ENCODE results near the gene BSND.
"Not testable (repeated sequence)": the region's sequence is repeated elsewhere in the genome, so short reads cannot be mapped to it uniquely, and the experiment has no call there.

The BSND gene

DNA sequence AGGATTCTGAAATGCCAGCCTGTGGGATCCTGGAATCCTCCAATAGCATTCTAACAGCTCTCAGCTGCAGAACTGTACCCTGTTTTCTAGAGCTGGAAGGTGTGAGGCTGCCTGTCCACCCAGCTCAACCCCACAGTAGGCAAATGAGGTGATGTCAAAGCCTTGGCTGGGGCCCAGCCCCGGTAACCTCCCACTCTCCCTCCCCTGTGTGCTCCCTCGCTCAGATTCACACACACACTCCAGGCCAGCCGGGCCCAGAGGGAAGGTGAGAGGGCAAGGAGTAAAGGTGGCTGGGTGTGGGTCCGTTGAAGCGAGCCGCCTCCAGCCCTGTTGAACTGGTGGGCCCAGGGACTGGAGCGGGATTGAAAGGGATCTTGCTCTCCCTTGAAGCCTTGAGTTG is at the start of gene BSND:
TSS of gene BSND (plus strand) at position 257 of the 400 bp plus-strand sequence. CDS start 254 bp downstream, outside the sequence.
- DNase-seq (ENCODE audit: low read depth in 2 of 2): no peak

DNA sequence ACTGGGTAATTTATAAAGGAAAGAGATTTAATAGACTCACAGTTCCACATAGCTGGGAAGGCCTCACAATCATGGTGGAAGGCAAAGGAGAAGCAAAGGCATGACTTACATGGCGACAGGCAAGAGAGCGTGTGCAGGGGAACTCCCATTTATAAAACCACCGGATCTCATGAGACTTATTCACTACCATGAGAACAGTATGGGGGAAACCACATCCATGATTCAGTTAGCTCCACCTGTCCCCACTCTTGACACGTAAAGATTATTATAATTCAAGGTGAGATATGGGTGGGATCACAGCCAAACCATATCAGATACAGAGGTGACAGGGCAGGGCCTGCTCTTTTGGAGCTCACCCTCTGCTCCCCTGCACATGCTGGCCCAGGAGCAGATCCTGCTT is 49.7 kb upstream of the BSND start:
- no peak for DNase-seq (ENCODE audit: low read depth in 2 of 2)

DNA sequence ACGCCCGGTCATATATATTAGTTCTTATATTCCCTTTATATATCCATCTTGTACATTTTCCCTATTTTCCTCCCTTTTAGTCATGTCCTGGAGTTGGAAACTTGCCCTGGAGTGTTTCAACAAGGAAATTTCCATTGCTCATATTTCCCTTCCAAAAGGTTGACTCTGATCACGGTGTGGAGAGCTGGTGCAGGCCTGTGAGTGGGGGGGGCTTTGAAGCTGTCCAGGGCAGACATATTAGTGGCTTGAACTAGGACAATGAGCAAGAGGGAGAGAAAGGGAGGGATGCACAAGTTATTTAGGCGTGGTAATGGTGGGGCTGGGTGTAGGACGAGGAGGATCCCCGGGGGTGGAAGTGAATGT is 48.7 kb upstream of the BSND start:
- no peak for DNase-seq (ENCODE audit: low read depth in 2 of 2)

DNA sequence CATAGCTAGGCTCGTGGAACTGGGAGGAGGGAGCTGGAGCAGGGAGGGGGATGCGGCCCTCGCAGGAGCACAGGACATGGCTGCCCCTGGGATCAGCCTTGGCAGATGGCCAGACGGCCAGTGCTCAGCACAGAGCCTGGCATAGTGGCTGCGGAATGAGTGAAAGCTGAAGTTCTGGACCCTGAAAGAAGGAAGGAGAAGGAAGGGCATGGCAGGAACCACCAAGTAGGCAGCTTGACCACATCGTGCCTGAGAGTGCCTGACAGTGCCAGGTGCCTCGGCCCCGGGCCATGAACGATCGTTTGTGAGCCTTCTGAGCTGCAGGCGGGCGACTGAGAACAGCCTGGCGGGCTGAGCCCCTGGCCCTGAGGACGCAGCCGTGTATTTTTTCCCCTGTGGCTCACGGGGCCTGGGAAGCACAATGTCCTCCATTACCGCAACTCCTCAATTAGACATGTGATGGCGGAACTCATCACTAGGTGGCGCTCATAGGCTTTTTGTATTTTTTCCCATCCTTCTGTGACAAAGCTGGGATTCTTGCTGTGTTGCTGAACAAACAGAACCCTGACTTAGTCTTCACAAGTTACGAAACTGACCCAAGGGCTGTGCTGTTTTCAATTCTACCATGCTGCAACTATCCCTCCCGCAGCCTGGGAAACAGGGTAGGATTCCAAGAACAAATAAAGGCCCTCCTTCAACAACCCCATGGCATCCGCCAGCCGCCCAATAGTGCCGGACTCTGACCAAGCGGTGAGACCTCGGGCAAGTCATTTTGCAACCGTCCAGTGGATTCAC is 48.2 kb upstream of the BSND start:
- DNase-seq (ENCODE audit: low read depth in 2 of 2): peak; percentile 9 to 17

DNA sequence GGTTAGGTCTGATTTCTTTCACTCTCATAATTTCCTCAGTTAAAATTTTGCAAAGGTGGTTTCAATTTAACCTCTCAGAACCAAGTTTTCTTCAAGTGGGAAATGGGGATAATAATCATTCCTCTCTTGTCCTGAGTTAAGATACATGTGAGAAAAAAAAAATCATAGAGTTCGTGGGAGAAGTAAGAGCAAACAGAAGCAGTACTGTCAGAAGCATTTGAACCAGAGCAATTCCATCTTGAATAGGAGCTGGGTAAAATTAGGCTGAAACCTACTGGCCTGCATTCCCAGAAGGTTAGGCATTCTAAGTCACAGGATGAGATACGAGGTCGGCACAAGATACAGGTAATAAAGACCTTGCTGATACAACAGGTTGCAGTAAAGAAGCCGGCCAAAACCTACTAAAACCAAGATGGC is 46.9 kb upstream of the BSND start:
- no peak for DNase-seq (ENCODE audit: low read depth in 2 of 2)

DNA sequence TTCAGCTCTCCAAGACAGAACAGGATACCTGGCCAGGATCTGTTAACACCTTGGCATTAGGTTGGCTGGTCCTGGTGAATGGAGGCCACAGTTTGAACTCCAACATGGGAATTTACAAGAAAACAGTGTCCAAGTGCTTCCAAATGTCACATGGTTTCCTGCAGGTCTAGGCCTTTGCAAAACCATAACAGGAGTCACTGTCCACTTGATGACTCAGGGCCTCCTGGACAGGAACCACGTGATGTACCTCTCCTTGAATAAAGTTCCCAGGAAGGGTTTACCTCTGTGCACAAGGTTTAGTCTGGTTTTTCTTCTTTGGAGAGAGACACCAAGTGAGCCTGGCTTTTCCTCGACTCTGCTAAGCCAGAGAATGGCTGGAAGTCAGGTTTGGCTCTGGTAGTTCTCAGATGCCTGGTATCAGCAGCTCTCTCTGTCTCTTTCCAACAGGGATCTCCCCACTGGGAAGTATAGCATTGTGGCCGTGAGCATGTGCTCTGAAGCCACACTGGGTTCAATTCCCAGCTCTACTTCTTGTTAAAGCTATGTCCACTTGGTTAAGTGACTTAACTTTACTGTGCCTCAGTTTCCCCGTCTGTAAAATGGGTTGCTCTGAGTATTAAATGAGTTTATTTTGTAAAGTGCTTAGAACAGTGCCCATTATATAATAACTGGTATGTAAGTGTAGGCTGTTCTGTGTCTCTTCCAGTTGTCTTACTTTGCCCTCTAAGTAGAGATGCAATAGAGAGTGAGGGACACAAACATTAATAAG is 45.6 kb upstream of the BSND start:
- DNase-seq (ENCODE audit: low read depth in 2 of 2): no peak

DNA sequence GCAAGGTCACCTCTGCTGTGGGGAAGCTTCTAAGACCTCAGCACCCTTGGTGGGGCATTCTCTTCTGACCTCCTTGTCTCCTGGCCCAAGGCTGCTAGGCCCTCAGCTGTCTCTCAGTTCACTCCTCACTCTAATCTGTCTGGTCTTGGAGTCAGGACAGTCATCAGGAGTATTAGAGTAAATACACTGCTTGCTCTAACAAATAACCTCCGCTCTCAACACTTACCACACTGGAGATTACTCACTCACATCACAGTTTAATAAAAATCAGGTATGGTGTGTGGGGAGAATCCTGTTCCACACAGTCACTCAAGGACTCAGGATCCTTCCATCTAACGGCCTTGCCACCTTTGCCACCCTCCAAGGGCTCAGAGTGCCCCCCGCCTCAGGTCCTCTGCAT is 44.9 kb upstream of the BSND start:
- DNase-seq (ENCODE audit: low read depth in 2 of 2): no peak

DNA sequence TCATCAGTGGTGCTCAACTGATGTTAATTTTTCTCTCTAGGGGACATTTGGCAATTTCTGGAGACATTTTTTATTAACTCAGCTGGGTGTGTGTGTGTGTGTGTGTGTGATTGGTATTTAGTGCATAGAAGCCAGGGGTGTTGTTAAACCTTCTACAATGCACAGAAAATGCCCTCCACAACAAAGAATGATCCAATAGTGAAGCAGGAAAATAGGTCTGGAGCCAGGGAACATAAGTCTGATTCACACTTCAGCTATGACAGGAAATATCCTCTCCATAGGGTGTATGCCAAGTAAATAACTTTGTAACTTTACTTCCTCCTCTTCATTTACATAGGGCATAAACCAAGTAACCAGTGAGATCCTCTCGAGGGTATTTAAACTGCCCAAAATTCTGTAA is 43.4 kb upstream of the BSND start:
- no peak for DNase-seq (ENCODE audit: low read depth in 2 of 2)

DNA sequence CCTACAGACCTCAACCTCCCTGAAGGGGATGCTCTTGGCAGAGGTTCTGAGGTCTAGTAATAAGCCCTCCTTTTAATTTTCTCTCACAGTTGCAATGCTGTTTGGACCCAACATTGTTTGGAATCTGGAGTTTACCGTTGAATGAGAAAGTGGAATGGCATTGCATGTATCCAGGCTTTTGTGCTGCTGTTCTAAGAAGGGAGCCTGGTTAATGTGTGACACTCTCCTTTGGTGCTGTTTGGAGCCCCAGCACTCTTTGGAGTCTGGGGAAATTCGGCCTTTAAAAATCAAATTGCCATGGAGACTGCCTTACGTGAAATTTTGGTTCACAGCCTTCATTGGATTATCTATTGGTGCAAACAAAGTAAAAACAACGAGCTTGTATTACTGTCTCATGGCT is 42.0 kb upstream of the BSND start:
- no peak for DNase-seq (ENCODE audit: low read depth in 2 of 2)

DNA sequence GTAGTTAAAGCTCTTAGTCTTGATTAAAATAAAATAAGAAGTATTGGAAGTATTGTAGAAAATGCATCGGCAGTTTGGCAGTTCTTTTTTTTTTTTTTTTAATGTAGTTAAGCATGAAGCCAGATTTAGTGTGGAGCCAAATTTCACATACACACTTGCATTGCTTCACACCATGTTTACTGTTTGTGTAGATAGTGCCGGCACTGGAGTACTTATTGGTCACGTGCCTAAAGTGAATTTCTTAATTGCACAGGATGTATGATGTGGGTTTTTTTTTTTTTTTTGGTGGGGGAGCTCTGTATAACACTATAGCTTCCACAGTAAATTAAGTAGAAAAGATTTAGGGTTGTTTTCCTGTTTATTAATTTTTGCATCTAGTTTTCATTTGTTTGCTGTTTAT is 39.5 kb upstream of the BSND start:
- DNase-seq (ENCODE audit: low read depth in 2 of 2): no peak

DNA sequence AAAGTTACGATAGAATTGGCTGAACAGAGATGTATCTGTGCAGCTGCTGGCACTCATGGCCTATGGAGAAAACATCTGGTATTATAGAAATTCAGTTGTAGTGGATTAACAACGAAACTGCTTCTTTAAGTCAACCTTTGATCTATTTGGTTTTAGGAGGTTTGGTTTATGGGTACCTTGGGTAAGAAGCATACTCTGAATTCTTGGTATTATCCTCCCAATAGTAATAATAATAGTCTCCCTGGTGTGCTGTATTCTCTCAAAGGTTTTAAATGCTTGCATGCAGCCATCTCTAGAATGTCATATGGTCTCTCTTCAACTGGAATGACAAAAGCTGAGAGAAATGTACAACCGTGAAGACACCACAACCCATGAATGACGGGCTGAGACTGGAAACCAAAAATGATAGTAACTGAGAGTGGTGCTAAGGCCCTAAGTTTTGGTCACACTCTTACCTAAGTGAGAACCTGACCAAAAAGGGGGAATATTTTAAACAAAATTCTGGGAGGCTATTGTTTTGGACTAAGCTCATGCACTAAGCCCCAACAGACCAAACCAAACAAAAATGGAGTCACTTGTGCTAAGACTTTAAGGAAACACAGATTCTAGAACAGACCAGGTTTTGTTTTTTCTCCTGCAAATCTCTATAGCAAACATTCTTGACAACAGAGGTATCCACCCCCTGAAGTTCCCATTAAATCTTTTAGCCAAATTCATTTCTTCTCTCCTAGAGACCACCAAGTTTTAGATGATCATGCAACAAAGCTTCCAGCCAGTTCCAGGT is 35.9 kb upstream of the BSND start:
- no peak for DNase-seq (ENCODE audit: low read depth in 2 of 2)

DNA sequence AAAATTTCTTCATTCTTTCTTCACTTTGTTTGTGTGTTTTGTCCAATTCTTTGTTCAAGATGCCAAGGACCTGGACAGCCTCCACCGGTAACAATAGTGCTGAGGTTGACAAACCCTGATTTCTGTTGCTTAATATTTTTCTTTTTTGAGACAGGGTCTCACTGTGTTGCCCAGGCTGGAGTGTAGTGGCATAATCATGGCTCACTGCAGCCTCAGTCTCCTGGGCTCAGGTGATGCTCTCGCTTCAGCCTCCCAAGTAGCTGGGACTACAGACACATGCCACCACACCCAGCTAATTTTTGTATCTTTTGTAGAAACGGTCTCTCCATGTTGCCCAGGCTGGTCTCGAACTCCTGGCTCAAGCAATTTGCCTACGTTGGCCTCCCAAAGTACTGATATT is 34.9 kb upstream of the BSND start:
- DNase-seq (ENCODE audit: low read depth in 2 of 2): not testable (repeated sequence)

DNA sequence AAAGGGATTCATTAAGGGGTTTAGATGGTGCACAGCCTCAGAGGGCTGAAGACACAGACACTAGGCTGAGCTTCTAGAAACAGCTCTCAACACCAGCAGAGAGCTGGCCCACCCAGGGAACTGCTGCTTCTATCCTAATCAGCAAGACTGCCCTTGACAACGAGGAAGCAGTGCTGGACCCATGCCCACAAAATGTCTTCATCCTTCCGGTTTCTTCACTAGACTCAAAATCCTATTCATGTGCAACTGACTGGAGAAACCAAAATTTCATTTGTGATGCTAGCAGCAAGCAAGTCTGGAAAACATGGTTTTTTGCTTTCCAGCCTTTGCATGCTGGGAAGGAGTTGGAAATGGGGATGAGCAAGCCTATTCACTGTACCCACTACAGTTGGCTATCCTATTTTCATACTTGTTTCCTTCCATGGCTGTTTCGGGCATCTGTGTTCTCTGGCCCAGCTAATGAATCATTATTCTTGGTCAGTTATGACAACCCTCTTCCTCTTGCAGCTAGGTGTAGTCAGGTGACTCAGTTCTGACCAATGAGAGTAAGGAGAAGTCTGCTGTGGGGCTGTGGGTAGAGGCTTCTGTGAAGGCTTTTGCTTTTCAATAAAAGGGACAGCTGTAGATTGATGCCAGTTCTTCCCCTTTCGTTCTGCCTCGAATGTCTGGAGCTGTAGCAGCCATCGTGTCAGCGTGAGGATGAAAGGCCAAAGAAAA is 33.0 kb upstream of the BSND start:
- DNase-seq (ENCODE audit: low read depth in 2 of 2): no peak

DNA sequence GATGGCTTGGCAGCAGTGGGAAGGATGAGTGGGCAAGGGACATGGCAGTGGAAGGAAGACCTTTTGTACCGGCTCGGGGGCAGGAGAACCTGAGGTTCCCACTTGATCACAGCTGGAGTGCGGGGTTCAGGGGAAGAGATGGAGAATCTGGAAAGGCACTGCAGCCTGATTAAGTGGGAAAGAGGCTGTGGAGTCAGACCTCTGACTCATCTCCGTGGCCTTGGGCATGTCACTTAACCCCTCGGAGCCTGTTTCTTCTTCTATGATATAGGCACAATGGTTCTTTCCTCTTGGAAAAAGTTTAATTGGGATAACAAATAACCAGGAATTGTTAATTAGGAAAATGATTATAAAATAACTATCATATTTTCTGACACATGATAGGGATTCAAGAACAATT is 31.4 kb upstream of the BSND start:
- DNase-seq (ENCODE audit: low read depth in 2 of 2): no peak

DNA sequence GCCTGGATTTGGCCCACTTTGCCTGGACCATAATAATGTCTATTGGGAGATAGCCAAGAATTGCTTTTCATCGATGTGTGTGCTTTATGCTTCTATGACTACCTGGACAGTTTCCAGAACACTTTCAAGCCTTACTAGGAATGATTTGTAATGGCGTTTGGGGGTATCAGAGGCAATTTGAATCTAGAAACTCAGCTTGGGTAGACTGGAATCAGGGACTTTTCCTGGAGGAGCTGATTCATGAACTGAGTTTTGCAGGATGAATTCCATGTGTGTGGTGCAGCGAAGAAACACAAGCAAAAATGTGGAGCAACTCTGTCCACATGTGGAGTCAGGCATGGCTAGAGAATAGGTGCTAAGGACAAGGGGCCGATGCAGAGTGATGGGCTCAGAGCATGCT is 30.2 kb upstream of the BSND start:
- no peak for DNase-seq (ENCODE audit: low read depth in 2 of 2)

DNA sequence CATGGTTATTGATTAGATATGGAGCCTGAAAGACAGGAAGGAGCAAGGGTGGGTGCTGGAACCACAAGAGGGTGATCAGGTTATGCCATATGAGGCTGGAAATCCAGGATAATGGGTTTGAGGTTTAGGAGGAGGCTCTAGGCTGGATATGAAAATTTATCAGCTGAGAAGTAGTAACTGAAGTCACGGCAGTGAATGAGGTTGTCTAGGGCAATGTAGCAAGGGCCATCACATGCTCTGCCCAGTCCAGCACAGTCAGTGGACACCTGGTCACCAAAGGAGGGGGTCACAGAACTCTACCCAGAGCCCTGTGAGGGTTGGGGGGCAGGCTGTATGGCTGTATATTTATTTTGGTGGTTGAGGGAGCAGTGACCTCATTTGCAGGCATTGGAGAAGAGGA is 28.9 kb upstream of the BSND start:
- no peak for DNase-seq (ENCODE audit: low read depth in 2 of 2)

DNA sequence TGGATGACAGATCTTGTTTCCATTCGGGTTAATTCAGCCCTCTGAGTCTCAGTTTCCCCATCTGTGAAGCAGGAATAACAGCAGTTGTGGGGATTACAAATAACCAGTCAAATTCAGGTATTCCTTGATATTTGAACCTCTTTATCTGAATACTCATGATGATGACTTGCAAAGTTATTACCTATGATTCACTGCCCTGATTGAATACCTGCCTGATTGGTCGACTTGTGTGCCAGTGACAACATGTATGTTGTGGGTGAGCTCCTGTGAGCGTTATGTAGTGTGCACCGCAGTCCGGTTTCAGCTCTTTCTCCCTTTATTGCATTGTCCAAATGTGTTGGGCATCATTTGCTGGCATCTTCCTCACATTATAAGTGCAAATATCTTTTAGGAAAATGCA is 27.8 kb upstream of the BSND start:
- DNase-seq (ENCODE audit: low read depth in 2 of 2): no peak

DNA sequence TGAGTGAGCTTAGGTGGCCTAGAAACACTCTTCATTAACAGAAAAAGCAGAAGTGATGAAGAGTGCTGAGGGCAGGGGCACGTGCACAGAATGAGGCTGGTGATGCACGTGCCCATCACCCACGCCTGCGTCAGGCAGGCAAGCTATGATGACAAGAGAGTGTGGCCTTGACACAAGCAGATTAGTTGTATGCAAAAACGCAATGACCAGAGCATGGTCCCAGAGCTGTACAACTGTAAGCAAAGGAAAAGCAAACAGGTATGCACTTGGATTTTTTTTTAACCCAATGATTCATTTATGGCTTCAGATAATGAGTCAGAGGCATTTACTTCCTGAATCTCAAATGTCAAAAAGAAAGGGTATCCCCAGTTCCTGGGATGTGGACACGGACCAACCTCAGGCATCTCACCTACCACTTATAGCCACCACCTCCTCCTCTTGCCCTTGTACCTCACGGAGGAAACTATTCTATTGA is 27.4 kb upstream of the BSND start:
- no peak for DNase-seq (ENCODE audit: low read depth in 2 of 2)

DNA sequence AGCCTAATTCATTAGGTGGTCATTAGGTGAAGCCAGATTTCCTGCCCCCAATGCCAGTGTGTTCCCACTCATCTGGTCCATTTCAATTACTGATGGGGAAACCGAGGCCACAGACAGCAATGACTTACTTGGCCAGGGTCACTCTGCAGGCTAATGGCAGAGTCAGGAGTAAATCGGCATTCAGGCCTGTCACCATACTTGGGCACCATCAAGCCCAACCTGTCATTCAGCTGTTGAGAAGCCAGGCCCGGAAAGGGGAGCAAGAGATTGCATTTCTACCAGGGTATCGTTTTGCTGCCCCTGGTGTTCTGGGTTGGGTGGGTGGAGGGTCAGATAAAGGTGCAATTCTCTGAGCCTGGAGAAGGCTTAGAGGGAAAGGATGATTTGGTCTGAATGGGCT is 26.3 kb upstream of the BSND start:
- no peak for DNase-seq (ENCODE audit: low read depth in 2 of 2)

DNA sequence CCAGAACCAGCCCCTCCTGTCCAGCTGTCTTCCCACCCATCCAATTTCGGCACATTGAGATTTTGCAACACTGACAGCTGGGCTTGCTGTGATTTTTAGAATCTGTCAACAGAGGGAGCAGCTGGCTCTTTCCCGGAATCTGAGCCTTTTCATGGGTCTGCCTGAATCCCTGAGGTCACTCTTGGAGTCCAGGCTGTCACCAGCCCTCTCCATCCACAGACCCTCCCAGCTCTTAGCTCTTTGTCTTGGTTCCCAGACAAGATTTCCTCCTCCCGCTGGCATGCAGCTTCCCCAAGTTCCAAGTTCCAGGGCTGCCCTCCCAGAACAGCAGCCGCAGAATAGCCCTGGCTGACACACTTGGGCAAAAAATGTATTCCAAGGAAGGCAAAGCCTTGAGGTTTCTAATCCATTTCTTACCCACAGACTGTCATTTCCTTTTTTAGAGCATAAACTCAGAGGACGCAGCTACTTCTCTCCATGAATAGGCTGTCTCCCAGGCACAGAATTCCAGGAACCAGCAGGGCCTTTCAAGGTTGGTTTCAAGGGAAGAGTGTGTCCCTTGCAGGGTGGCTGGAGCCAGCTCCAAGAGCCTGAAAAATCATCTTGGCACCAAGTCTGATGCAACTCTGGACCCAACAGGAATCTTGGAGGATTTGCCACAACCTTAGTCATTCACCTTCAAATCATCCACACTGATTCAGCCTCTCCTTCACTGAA is 25.4 kb upstream of the BSND start:
- no peak for DNase-seq (ENCODE audit: low read depth in 2 of 2)
